ENCODE results near the gene DCAF11. TPM values are rescaled to one million over a fixed set of nuclear protein-coding genes. Genes with fewer than 3 reads are reported as not detected.

The DCAF11 gene
- 58.8 and 60.2 TPM in 2 replicates for total RNA-seq

DNA sequence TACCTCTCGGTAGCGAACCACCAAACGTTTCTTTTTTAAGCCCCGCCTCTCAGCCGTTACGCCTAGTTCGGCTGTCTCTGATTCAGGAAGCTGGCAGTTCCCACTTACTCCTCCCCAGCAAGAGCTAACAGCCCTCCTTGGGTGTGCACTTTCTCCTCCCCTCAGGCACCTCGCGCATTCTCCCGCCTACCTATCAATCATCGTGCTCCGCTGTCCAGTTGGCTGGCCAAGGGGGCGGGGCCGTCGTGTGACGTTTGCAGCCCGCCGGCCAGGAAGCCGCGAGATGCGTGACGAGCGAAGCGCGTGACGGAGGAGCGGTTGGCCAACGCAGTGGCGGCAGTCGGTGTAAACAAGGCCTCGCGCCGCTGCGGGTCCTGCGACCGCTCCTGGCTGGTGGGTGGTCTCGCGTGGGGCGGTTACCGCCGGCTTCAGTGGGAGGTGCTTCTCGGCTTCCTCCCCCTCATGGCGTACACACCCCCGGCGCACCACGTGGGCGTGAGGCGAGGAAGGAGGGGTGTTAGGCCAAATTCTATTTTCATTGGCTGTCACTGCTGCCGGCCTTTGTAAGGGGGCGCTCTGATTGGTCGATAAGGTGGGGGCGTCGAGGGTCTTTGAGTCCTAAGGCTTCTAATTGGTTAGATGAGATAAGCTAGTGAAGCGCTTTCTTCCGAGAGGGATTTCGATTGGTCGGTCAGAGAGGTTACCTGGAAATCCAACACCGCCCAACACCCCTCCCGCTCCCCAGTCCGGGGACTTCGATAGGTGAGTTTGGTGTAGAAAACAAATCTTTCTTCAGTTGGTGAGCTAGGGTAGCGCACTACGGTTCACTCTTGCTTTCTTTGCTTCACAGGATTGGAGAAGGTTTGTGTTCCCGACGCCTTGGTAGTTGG lies at the start of gene DCAF11, which contains the start of gene NRL:
Gene DCAF11 (plus strand): TSS at position 246 of the 890 bp plus-strand sequence. CDS start 818 bp downstream, outside the sequence.
Gene NRL (minus strand): TSS at position 418 of the 890 bp plus-strand sequence. CDS start 32,101 bp downstream, outside the sequence.

DNA sequence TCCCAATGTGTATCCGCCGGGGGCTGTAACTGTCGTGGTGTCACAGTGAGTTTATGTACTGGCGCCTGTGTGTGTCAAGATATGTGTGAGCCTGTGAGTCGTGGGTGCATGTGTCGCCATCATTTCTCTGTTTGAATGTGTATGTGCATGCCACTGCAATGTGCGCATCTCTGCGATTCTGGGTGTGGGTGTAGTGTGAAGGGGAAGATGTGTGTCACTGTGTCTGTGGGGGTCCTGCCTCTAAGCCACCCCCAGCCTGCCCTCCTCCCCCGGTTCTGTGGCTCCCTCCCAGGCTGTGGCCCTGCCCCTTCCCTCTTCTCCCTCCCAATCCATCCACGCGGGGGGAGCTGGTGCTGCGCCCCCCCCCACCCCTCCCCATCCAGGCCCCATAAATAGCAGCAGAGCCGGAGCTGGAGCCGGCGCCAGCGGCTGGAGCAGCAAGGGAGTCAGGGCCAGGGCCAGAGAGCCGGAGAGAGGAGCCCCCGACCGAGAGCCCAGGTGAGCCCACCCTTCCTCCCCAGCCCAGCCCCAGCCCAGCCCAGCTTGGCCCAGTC lies 43.4 kb upstream of the DCAF11 start, which contains the start of gene CPNE6:
Gene CPNE6 (plus strand): TSS at position 419 of the 554 bp plus-strand sequence. CDS start 1,375 bp downstream, outside the sequence.

DNA sequence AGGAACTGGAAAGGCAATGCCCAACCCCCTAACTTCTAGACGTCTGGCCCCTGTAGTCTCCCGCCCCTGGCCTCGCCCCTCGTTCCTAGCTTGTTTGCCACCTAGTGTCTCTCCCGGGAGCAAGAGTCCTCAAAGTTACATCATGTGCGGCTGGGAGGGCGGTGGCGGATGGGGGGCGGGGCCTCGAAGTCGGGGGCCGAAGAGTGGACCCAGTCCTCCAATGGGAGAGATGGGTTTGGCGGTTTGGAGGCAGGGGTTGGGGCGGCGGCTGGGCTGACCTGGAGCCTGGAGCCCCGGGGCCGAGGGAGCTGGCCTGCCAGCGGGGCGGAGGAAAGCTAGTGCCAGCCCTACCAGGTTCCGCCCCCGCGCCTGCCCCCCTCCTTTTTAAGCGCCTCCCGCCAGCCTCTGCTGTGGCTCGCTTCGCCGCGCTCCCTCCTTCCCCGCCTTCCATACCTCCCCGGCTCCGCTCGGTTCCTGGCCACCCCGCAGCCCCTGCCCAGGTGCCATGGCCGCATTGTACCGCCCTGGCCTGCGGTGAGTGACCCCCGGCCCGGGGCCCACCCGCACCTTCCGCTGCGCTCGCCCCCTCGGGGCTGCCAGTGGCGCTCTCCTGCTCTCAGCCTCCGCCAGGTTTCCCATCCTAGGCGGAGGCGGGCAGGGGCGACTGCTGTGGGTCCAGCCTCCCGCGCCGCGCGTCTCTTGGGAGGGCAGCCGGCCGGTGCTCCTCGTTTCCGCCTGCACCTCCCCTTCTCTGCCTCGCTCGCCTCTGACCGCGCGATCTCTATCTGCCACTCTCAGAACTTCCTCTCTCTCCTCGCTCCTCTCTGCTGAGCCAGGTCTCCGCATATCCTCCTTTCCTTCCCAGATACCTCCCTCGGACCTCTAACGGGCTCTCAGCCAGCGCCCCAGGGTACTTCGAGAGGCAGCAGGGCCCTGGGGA lies 20.4 kb upstream of the DCAF11 start, which contains the start of gene PCK2:
Gene PCK2 (plus strand): TSS at position 411 of the 940 bp plus-strand sequence. CDS start 95 bp downstream, at position 506.

DNA sequence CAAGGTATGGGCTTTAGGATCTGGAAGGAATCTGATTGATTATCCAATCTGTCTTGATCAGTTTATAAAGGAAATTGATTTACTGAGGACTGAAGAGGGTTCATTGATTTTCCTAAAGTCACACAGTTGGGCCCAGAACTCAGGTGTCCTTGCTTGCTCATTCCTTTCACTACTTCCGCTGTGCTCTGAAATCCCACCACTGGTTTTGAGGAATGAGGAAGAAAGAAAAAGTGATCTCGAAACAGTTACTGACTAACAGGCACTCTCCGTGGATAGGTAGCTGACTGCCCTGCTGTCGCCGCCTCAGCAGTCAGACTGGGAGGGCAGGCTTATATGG lies 15.8 kb downstream of the DCAF11 start, which contains the start of gene FITM1:
Gene FITM1 (plus strand): TSS at position 280 of the 337 bp plus-strand sequence. CDS start 905 bp downstream, outside the sequence.

DNA sequence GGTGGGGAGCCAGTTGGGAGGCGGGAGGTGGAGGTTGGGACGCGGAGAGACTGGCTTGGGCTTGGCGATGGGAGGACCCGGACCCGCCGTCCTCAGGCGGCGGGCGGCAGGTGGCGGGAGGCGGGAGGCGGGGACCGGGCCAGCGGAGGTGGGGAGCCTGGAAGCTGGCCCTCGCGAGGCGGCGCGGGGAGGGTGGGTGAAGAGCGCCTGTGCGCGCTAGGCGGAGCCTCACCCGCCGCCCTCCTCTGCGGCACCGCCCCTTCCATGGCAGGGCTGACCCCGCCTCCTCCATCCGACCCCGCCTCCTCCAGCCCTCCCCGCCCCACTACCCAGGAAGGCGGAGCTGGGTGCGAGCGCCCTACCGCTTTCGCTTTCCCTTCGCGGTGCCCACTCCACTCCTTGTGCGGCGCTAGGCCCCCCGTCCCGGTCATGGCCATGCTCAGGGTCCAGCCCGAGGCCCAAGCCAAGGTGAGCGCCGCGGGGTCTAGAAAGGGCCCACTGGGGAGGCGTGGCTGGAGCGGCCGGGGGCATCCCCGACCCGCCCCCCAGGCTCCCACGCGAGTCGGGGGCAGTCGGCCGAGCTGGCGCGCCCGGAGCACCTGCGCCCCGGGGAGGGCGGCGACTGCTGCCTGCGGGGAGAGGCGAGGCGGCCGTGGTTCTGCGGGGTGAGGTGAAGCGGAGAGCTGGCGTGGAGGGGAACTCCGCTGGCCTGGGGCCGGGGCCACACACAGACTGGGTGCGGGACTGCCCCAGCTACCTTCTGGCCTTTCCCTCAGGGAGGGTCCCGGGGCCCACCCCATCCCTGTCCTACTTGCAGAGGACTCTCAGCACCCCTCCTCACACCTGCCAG lies 21.5 kb downstream of the DCAF11 start, which contains the start of gene PSME1:
Gene PSME1 (plus strand): TSS at position 361 of the 850 bp plus-strand sequence. CDS start 69 bp downstream, at position 430.

DNA sequence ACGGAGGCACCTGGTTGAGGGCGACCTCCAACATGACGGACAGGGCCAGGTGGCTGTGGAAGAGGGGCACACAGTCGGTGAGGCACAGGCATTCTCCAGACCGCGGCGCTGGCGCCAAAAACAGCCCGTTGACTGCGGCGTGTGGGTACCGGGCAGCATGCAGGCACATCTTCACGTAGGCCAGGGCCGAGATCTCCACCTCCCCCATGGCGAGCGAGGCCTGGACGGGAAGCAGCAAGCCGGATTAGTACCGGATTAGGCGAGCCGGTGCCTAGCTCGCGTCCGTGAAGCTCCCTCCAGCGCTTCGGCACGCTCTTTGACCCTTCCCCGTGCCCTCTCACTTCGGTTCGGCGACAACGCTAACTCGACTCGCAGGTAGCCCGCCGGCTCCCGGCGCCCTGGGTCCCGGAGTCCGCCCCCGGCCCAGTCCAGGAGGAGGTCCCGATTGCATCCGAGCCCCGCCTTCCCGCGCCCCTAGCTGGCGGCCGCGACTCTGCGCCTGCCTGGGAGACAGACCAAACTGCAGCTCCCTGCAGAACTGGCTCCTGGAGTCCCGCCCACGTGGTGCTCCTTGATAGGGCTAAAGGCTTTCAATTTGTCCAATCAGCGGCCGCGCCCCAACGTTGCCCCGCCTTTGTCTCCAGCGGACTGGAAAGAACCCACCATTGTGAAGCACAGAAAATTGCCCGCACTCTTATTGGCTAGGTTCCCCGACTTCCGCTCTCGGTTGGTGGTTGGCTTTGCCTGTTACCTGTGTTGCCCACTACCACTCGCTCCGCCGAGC lies 26.7 kb downstream of the DCAF11 start, which contains the start of gene EMC9:
Gene EMC9 (minus strand): TSS at position 495 of the 784 bp plus-strand sequence. CDS start 287 bp downstream, at position 208.

DNA sequence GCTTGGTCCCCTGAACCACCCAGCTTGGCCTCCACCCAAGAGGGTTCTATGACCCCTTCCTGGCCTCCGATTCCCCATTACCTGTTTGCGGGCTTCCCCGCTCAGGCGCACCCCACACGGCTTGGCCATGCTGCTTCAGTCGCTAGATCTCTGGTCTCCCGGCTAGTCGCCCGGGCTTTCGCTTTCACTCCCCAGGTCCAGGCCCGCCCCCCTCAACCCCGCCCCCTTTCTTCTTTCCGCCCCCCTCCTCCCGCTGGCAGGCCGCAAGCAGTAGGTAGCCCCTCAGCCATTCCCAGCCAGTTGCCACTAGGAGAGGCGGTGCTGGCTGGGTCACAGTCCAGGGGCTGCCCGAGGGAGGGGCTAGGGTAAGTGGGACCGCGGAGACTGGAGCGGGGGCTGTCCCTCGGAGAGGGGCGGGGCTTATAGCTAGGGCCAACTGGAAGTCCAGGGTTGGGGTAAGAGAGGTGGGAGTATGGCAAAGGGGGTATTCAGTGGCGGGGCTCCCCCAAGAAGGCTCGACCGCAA lies 31.9 kb downstream of the DCAF11 start, which contains the start of gene PSME2:
Gene PSME2 (minus strand): TSS at position 158 of the 525 bp plus-strand sequence. CDS start 29 bp downstream, at position 129.

DNA sequence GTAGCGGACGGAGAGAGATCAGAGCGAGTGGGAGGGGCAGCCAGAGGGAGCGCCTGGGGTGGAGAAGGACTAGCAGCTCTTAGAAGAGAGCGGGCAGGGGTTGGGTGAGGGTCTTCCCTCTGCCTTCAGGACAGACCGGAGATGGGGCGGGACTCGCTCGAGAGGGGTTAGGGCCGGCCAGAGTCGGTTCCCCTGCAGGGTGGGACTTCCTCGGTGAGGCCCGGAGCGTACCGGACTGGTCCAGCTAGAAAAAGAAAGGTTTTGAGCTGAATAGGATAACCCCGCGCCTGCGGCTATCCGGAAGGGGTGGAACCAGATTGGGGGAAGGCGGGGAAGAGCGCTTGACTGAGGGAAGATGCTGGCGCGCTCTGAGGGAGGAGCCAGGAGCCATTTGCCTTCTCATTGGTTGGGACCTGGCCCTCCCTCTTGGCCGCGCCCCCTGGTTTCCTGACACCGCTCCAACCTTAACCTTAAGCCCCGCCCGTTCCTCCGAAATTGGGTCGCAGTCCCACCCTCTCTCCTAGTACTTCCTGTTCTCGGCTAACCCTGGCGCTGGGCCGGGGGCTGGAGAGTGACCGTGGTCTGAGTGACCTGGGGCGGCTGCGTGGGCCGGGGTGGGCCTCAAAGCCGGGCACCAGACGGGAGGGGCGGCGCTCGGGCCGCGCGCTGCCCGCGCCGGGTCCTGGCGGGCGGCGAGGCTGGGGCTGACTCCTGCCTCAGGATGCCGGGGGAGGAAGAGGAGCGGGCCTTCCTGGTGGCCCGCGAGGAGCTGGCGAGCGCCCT lies 32.6 kb downstream of the DCAF11 start, which contains the start of gene RNF31:
Gene RNF31 (plus strand): TSS at position 521 of the 783 bp plus-strand sequence. CDS start 201 bp downstream, at position 722.

DNA sequence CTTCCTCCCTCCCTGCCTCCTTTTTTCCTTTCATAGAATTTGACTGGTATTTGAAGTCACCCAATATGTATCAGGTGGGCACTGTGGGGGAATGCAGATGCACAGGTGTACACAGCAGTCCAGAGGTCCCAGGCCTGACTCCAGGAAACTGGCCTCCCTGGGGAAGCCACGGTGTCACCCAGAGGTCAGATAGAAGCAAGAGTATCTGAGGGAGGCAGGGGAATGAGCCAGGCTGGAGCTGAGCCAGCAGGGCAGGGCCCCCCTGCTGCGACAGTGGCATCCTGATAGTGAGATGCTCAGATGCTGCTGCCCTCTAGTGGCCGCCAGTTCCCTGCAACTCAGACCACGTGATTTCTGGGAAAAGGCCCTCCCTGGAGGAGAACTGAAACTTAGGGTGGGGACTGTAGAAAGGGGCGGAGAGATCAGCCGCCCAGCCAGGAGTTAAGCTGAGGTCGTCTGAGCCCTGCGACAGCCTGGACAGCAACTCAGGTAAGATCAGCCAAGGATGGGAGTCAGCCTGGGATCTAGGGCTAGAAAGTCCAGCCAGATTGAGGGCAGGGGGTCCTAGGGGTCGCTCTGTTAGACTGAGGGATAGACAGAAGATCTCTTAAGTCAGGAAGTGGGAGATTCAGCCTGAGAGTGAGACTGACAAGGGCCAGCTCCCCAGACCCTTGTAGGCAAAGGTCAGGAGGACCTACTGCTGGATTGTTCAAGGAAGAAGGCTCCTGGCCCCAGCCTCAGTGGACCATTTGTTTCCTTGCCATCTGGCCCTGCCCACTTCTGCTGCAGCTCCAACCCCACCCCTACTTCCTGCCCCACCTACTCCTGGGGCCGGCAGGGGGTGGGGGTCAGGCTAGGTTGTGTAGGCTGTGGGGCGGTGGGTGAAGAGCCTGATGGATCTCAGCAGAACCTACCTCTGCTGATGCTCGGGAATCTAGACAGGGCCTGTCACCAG lies 46.5 kb downstream of the DCAF11 start, which contains the start of gene IRF9:
Gene IRF9 (plus strand): TSS at position 416 of the 955 bp plus-strand sequence. CDS start 880 bp downstream, outside the sequence.

DNA sequence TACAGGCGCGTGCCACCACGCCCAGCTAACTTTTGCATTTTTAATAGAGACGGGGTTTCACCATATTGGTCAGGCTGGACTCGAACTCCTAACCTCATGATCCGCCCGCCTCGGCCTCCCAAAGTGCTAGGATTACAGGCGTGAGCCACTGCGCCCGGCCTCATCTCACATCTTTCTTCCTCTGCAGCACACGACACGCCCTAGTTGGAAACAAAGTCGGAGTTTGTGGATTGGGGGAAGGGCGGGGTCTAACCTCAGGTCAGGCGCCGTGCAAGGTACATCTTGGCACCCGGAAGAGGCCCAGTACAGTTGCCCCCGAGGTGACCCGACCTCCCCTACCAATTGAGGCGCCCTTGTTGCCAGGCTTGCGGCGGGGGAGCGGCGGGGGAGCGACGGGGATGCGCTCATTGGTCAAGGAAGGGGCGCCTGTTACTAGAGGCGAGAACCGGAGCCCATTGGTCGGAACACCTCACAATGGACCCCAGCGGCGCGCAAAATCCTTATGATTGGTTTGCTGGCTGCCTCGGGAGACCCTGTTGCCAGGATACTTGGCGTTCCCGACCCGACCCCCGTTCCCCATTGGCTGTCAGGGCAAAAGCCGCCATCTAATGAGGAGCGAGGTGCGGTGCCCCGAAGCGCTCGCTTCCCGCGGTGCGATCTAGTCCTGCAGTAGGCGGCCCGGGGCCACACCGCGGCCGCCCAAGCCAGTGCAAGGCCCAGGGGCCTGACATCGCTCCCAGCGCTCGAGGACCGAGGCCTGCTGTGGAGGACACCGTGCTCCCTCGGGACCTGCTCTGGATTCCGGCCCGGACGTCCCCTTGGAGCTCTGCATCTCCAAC lies 57.1 kb downstream of the DCAF11 start, which contains the start of gene REC8:
Gene REC8 (plus strand): TSS at position 659 of the 839 bp plus-strand sequence. CDS start 473 bp downstream, outside the sequence.

Other genes with a start within 250 kb of the DCAF11 start
- 39.0 and 58.4 TPM in 2 replicates for gene DHRS4, start 161.0 kb upstream of the DCAF11 start, total RNA-seq
- gene DHRS4L2, start 125.8 kb upstream of the DCAF11 start, total RNA-seq, result 11.6 and 15.7 TPM in 2 replicates
- not detected in 2 replicates for gene CARMIL3, start 62.8 kb upstream of the DCAF11 start, total RNA-seq
- not detected in 2 replicates for gene CPNE6, start 43.2 kb upstream of the DCAF11 start, total RNA-seq
- gene PCK2, start 20.5 kb upstream of the DCAF11 start, total RNA-seq, result 4.4 and 9.4 TPM in 2 replicates
- 0.82 and 0.97 TPM in 2 replicates for gene NRL, start 172 bp downstream of the DCAF11 start, total RNA-seq
- gene FITM1, start 15.9 kb downstream of the DCAF11 start, total RNA-seq, result 0.13 TPM in 1 of 2 replicates, not detected in the other
- 118 and 158 TPM in 2 replicates for gene PSME1, start 21.4 kb downstream of the DCAF11 start, total RNA-seq
- 17.6 and 28.3 TPM in 2 replicates for gene EMC9, start 26.8 kb downstream of the DCAF11 start, total RNA-seq
- gene PSME2, start 31.8 kb downstream of the DCAF11 start, total RNA-seq, result 124 and 147 TPM in 2 replicates
- gene RNF31, start 32.7 kb downstream of the DCAF11 start, total RNA-seq, result 37.1 and 38.4 TPM in 2 replicates
- 55.4 and 72.4 TPM in 2 replicates for gene IRF9, start 46.5 kb downstream of the DCAF11 start, total RNA-seq
- 2.3 and 2.5 TPM in 2 replicates for gene REC8, start 57.3 kb downstream of the DCAF11 start, total RNA-seq
- gene IPO4, start 74.0 kb downstream of the DCAF11 start, total RNA-seq, result 22.2 and 46.8 TPM in 2 replicates
- gene TM9SF1, start 80.7 kb downstream of the DCAF11 start, total RNA-seq, result 30.3 and 60.7 TPM in 2 replicates
- gene TSSK4, start 90.9 kb downstream of the DCAF11 start, total RNA-seq, result not detected in 2 replicates
- gene CHMP4A, start 98.7 kb downstream of the DCAF11 start, total RNA-seq, result 13.4 and 38.1 TPM in 2 replicates
- gene MDP1, start 101.3 kb downstream of the DCAF11 start, total RNA-seq, result 6.3 and 7.7 TPM in 2 replicates
- 259 and 308 TPM in 2 replicates for gene NEDD8, start 117.6 kb downstream of the DCAF11 start, total RNA-seq
- 97.6 and 118 TPM in 2 replicates for gene GMPR2, start 118.2 kb downstream of the DCAF11 start, total RNA-seq
- gene TINF2, start 127.8 kb downstream of the DCAF11 start, total RNA-seq, result 41.1 and 55.2 TPM in 2 replicates
- gene TGM1, start 148.4 kb downstream of the DCAF11 start, total RNA-seq, result 0.32 and 1.6 TPM in 2 replicates
- 16.0 and 27.5 TPM in 2 replicates for gene RABGGTA, start 156.8 kb downstream of the DCAF11 start, total RNA-seq
- gene DHRS1, start 185.0 kb downstream of the DCAF11 start, total RNA-seq, result 6.9 and 10.8 TPM in 2 replicates
- 18.5 and 29.8 TPM in 2 replicates for gene NOP9, start 185.1 kb downstream of the DCAF11 start, total RNA-seq
- 3.7 and 3.8 TPM in 2 replicates for gene CIDEB, start 193.2 kb downstream of the DCAF11 start, total RNA-seq
- 2.6 and 5.0 TPM in 2 replicates for gene LTB4R2, start 195.4 kb downstream of the DCAF11 start, total RNA-seq
- gene LTB4R, start 196.7 kb downstream of the DCAF11 start, total RNA-seq, result 2.4 and 4.2 TPM in 2 replicates
- gene ADCY4, start 220.3 kb downstream of the DCAF11 start, total RNA-seq, result 61.5 and 89.6 TPM in 2 replicates
- gene RIPK3, start 225.2 kb downstream of the DCAF11 start, total RNA-seq, result 4.9 TPM in 2 replicates